Brain pericyte (primary cell): ENCODE data around the gene TMEM165.
A peak's percentile ranks its signal among the peaks of the same experiment; 100 is the strongest.
"Not testable (repeated sequence)": the region's sequence is repeated elsewhere in the genome, so short reads cannot be mapped to it uniquely, and the experiment has no call there.

Source experiments
- DNase-seq: peaks from one replicate; pipeline ENCODE4 v3.0.0-alpha.2; 2012; ENCODE audit warnings: low read depth, low spot score

TMEM165 gene, protein sequence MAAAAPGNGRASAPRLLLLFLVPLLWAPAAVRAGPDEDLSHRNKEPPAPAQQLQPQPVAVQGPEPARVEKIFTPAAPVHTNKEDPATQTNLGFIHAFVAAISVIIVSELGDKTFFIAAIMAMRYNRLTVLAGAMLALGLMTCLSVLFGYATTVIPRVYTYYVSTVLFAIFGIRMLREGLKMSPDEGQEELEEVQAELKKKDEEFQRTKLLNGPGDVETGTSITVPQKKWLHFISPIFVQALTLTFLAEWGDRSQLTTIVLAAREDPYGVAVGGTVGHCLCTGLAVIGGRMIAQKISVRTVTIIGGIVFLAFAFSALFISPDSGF

GRCh38 chr4:55395529-55396307 lies at the start of gene TMEM165:
TMEM165 (plus strand) TSS chr4:55395957; CDS start chr4:55396190, 233 bp downstream.
- peak; percentile 50 for DNase-seq

DNA sequence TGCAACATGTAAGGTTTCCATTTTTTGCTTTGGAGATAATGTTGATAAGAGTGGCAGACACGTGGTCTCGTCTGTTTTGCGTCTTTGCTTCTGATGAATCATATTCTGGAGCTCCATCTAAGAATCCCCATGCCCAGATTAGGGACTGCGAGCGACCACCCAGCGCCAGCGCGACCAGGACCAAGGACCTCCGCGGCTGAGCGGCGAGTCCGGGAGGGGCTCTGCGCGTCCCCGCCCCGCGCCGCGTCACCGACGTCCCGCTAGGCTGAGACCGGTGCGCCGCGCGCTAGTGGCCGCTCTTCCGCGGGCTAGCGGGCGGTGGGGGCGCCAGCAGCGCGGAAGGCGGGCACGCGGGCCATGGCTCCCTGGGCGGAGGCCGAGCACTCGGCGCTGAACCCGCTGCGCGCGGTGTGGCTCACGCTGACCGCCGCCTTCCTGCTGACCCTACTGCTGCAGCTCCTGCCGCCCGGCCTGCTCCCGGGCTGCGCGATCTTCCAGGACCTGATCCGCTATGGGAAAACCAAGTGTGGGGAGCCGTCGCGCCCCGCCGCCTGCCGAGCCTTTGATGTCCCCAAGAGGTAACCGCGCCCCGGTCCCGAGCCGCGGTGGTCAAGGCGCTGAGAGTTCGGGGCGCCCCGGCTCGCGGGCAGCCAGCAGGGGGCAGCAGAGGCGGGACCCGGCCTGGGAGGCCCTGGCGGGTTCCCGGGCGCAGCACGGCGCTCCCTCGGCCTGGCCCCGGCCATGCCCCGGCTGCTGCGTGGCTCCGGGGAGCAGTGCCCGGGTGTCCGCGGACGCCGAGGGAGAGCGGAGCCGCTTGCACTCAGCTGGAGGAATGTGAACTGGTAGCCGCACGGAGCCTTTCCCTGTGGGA lies 49.5 kb upstream of the TMEM165 start, which contains the start of gene SRD5A3:
TSS of gene SRD5A3 (plus strand) at position 263 of the 871 bp plus-strand sequence. CDS start at position 358, 95 bp downstream.
- DNase-seq = no peak

- DNase-seq = no peak
These were observed 48.9 kb upstream of the TMEM165 start for GRCh38 chr4:55346851-55347255.

DNA sequence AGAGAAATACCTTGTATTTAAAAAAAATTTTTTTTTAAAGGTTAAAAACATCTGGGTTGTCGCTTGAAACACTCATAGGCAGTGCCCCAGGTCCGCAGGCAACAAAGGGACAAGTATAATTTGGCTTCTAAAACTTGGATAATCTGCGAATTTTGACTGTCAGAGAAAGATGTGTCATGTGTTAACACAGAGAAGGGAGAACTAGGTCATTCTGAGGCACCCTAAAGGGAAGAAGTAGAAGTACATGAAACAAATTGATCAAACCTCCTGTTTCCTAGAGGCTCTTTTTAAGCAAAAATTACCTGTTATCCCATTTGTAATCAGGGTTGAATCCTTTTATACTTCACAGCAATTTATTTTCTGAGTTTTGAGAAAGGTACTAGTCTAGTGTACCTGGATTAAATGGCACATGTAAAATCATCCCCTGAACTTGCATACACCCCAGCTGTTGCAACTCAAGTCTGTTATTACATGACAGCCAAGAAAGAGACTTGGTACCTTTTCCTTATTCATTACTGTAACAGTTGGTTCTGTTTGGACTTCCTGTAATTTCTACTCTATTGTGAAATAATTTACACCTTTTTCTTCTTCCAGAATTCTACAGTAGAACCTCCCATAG lies 48.0 kb upstream of the TMEM165 start:
- no peak for DNase-seq

DNA sequence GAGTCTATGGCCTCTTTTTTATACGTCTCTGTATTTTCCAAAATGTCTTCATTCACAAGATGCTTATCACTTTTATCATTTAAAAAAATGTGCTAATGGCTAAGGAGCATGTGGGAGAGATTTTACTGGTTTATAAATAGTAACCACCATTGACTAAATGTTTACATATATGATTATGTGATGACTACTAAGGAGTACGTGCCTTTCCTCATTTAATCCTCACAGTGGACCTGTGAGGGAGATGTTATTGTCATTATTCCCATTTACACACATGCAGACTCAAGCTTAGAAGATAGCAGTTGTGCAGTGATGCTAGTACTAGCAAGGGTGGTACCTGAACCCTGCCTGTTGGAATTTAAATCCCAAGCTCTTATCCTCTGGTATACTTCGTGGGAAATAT lies 47.3 kb upstream of the TMEM165 start:
- DNase-seq = no peak

DNA sequence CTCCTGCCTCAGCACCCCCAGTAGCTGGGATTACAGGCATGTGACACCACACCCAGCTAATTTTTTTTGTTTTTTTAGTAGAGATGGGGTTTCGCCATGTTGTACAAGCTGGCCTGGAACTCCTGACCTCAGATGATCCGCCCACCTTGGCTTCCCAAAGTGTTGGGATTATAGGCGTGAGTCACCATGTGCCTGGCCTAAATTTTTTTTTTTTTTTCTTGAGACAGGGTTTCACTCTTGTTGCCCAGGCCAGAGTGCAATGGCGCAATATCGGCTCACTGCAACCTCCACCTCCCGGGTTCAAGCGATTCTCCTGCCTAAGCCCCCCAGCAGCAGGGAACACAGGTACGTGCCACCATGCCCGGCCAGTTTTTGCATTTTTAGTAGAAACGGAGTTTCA lies 44.9 kb upstream of the TMEM165 start:
- DNase-seq = not testable (repeated sequence)

GRCh38 chr4:55351824-55352223 lies 43.9 kb upstream of the TMEM165 start:
- DNase-seq = no peak

DNA sequence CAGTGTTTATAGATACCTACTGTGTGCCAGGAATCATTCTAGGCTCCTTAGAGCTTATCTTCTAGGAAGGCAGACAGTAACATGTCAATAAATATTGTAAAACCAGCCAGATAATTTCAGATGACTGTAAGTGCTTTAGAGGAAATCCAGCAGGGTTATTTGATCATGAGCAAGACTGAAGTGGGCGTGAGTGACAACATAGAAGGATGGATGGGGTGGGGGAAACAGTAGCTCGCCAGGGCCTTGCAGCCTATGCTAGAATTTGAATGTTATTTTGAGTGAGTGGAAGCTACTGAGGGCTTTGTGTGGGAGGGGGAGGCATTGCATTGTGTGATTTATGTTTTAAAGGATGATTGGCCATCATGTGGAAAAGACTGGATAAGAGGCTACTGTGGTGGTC lies 43.0 kb upstream of the TMEM165 start:
- DNase-seq = no peak

DNA sequence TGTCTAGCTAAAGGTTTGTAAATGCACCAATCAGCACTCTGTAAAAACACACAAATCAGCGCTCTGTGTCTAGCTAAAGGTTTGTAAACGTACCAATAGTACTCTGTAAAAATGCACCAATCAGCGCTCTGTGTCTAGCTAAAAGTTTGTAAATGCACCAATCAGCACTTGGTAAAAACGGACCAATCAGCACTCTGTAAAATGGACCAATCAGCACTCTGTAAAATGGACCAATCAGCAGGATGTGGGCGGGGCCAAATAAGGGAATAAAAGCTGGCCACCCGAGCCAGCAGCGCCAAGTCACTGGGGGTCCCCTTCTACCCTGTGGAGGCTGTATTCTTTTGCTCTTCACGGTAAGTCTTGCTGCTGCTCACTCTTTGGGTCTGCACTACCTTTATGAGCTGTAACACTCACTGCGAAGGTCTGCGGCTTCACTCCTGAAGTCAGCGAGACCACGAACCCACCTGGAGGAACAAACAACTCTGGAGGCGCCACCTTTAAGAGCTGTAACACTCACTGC lies 42.5 kb upstream of the TMEM165 start:
- DNase-seq = not testable (repeated sequence)

- DNase-seq = no peak
These were observed 41.1 kb upstream of the TMEM165 start for GRCh38 chr4:55354648-55355047.

- DNase-seq = no peak
These were observed 40.2 kb upstream of the TMEM165 start for GRCh38 chr4:55355555-55355954.

DNA sequence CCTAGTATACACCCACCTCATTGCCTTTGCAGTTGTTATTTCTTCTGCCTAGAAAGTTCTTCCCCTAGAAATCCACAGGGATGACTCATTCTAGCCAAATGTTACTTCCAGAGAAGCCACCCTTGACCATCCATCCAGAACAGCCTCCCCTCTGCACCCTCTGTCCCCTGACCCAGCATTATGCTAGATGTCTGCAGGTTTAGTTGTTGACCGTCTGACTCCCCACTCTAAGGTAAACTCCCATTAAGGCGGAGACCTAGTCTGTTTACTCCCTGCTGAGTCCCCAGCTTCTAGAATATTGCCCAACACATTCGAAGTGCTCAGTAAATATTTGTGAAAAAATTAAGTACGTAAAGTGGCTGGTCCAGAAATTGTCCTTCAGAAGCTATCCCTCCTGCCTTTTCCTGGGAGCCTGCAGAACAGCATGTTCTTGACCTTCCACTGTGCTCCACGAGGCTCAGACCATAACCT lies 38.7 kb upstream of the TMEM165 start:
- DNase-seq = no peak

DNA sequence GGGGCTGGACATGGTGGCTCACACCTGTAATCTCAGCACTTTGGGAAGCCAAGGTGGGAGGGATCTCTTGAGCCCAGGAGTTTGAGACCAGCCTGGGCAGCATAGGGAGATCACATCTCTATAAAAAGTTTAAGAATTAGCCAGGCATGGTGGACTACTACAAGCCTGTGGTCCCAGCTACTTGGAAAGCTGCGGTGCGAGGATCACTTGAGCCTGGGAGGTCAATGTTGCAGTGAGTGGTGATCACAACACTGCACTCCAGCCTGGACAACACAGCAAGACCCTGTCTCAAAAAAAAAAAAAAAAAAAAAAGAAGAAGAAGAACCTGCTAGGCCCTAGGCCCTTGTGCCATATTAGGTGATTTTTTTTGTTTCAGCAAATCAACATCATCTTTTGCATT lies 37.5 kb upstream of the TMEM165 start:
- no peak for DNase-seq

DNA sequence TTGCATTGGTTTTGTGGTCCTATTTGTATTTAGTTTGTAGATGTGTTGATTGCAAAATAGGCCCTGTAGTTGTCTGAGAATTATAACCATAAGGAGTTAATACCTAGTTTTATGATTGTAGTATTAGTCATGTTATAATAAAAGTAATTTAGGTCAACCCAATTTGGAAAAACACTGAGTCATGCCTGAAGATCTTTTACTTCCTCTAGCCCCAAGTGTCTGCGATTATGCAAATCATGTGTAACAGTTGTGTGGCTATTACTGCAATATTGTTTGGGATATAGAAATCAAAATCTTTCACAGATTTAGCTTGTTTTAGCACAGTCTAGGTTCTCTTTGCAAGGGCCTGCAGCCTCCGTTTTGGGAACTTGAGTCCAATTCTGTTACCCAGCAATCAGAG lies 37.1 kb upstream of the TMEM165 start:
- no peak for DNase-seq

GRCh38 chr4:55359397-55359916 lies 36.3 kb upstream of the TMEM165 start:
- no peak for DNase-seq

DNA sequence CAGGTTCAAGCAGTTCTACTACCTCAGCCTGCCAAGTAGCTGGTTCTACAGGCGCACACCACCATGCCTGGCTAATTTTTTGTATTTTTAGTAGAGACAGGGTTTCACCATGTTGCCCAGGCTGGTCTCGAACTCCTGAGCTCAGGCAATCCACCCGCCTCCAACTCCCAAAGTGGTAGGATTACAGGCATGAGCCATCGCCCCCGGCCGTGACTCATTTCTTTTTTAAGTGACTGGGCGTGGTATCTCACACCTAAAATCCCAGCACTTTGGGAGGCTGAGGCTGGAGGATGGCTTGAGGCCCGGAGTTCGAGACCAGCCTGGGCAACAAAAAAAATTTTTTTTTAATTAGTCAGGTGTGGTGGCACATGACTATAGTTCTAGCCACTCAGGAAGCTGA lies 32.8 kb upstream of the TMEM165 start:
- DNase-seq = not testable (repeated sequence)

- no peak for DNase-seq
These were observed 31.9 kb upstream of the TMEM165 start for GRCh38 chr4:55363691-55364351.

GRCh38 chr4:55364691-55365344 lies 30.9 kb upstream of the TMEM165 start:
- DNase-seq = no peak

DNA sequence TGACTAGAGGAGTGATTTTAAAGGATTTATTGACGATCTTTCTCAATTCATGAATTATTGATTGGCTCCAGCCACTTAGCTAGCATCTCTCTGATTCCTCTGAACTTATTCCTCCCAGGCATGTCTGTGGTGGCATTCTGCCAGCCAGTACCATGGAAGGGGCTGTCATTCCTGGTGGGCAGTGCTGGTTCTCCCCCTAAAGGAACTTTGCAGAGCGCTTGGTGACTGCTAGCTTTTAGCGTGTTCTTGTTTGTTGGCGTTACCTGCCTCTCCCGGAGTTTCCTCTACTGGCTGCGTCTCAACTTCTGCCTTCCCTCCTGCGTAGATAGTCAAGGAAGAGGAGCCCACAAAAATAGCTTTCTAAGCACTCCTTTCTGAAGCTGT lies 30.4 kb upstream of the TMEM165 start:
- no peak for DNase-seq

- peak; percentile 40 for DNase-seq
These were observed 29.1 kb upstream of the TMEM165 start for GRCh38 chr4:55366621-55367020.
